ENCODE results near the gene GPER1. TPM values are rescaled to one million over a fixed set of nuclear protein-coding genes. Genes with fewer than 3 reads are reported as not detected.

The GPER1 gene
- polyA plus RNA-seq, 1 experiment, result 1.4 TPM

DNA sequence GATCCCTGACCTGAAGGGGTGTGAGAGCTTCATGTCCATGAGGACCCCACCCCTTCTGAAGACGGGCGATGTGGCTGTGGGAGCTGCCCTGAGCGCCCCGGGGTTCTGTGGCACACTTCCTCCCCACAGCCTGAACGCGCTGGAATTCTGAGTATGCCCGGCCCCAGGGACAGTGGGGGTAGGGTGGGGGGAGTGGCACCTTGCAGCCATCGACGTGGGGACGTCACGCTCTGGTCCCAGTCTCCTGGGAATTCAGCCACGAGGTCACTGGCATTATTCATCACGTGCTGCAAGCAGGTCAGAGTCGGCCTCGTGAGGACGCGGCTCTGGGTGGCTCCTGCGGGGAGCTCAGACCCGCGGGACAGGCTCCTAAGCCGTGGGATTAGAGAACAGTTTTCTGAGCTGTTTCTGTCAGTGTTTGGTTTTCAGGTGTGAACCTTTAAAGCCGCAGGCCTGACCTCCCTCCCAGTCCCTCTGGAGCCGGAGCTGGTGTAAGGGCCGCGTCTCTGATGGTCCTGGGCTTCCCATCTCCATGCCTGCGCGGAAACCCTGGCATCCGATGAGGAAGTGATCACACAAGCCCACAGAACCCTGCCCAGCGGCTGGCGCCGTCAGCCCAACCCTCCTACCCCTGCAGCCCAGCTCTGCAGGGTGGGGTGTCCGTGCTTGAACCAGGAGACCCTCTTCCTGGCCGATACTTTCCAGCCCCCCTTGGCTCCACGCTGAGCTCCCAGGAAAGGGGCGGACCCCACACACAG lies 27.4 kb upstream of the GPER1 start:
- no peak overlapping the region for H3K4me3 ChIP-seq (ENCODE audit: low read depth, low read length)
- H3K27ac ChIP-seq (ENCODE audit: low read depth, low read length), result no peak overlapping the region
- TF ChIP-seq, protein P1, sequence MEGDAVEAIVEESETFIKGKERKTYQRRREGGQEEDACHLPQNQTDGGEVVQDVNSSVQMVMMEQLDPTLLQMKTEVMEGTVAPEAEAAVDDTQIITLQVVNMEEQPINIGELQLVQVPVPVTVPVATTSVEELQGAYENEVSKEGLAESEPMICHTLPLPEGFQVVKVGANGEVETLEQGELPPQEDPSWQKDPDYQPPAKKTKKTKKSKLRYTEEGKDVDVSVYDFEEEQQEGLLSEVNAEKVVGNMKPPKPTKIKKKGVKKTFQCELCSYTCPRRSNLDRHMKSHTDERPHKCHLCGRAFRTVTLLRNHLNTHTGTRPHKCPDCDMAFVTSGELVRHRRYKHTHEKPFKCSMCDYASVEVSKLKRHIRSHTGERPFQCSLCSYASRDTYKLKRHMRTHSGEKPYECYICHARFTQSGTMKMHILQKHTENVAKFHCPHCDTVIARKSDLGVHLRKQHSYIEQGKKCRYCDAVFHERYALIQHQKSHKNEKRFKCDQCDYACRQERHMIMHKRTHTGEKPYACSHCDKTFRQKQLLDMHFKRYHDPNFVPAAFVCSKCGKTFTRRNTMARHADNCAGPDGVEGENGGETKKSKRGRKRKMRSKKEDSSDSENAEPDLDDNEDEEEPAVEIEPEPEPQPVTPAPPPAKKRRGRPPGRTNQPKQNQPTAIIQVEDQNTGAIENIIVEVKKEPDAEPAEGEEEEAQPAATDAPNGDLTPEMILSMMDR (IDR thresholded peaks at IDR 0.05; ENCODE audit: low read depth, low read length), result no peak
- DNase-seq (ENCODE audit: low read depth, low spot score), result no peak
- POLR2A ChIA-PET, result no interaction called here
- peaks cover 3% of the 10 kb centered on the region for H3K27me3 ChIP-seq (ENCODE audit: control insufficient read depth, insufficient read depth, low read length)
- peaks cover 3% of the 10 kb centered on the region; the same call in 1 of the 2 replicates for H3K9me3 ChIP-seq (ENCODE audit: control insufficient read depth, insufficient read depth, low read length)
- CTCF ChIA-PET, result interaction anchor here (5.4 kb wide), 1 partner anchor 67 kb away, joined by 35 read pairs; no protein-coding TSS in a partner anchor

DNA sequence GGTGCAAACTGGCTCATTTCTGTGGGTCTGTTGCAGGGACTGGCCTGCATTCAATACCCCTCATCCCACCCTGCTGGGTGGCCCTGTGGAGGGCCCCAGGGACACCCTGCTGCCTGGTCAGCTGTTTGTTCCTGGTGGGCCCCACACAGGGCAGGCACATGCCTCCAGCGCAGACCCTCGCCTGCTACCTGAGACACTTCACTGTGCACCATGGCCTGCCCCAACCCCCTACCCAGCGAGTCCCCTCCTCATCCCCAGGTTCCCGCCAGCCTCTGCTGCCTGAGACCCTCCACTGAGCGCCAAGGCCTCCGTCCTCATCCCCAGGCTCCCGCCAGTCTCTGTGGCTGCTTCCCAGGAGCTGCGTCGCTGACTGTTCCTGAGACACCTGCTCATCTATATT lies 26.7 kb upstream of the GPER1 start:
- no peak overlapping the region for H3K27ac ChIP-seq (ENCODE audit: low read depth, low read length)
- H3K4me3 ChIP-seq (ENCODE audit: low read depth, low read length), result no peak overlapping the region
- ChIA-PET CTCF (interaction anchor here (5.4 kb wide), 1 partner anchor 68 kb away, joined by 35 read pairs; no protein-coding TSS in a partner anchor), POLR2A (no interaction called here)
- peaks cover 3% of the 10 kb centered on the region; the same call in 1 of the 2 replicates for H3K9me3 ChIP-seq (ENCODE audit: control insufficient read depth, insufficient read depth, low read length)
- peaks cover 3% of the 10 kb centered on the region for H3K27me3 ChIP-seq (ENCODE audit: control insufficient read depth, insufficient read depth, low read length)
- no peak for DNase-seq (ENCODE audit: low read depth, low spot score)
- TF ChIP-seq, protein P1 (IDR thresholded peaks at IDR 0.05; ENCODE audit: low read depth, low read length), result no peak

DNA sequence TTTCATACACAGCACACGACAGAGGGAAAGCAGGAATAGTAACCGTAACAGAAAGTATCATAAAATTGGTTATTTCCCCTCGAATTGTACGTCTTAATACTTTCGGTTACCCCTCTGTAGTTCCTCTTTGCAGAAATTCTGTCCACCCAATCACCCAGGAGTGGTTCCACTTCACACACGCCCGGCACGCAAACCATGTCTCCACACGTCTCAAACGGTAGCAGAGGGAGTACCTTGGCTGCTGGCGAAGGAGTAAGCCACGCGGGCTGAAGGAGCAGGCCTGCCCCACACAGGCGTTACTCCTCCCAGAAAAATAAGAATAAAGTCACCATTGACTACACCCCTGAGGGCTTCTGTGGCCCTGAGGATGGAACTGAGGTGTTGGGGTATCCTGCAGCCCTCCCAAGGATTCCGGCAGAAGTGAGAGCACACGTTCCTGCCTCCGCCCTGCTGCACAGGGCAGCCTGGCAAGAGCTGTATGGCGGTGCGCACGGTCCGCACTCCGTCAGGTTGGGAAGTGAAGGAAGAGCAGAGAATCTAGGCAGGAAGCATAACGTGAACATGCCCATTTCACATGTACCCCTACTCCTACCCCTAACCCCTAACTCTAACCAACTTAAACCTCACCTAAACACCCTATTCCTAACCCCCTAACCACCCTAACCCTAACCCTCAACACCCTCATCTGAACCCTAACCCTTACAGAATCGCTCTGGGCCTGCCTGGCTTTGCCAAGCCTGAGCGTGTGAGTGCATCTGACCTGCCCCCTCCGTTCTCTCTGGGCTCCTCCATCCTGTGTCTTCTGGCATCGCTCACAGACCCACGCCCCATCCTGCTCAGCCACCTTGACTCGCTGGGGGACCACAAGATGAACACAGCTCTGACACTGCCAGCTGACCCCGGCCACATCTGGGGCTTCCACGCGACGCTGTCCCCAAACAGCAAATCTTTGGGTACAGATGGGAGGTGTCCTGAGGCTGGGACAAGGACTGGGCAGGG lies 25.3 kb upstream of the GPER1 start:
- CTCF ChIA-PET, result interaction anchor here (5.4 kb wide), 1 partner anchor 69 kb away, joined by 35 read pairs; no protein-coding TSS in a partner anchor
- POLR2A ChIA-PET, result no interaction called here
- Histone ChIP-seq H3K9me3 (ENCODE audit: control insufficient read depth, insufficient read depth, low read length) (peaks cover 3% of the 10 kb centered on the region; the same call in 1 of the 2 replicates), H3K27ac (ENCODE audit: low read depth, low read length) (no peak overlapping the region), H3K4me3 (ENCODE audit: low read depth, low read length) (no peak overlapping the region), H3K27me3 (ENCODE audit: control insufficient read depth, insufficient read depth, low read length) (peaks cover 3% of the 10 kb centered on the region)
- DNase-seq (ENCODE audit: low read depth, low spot score), result no peak
- TF ChIP-seq, protein P1 (IDR thresholded peaks at IDR 0.05; ENCODE audit: low read depth, low read length), result no peak

DNA sequence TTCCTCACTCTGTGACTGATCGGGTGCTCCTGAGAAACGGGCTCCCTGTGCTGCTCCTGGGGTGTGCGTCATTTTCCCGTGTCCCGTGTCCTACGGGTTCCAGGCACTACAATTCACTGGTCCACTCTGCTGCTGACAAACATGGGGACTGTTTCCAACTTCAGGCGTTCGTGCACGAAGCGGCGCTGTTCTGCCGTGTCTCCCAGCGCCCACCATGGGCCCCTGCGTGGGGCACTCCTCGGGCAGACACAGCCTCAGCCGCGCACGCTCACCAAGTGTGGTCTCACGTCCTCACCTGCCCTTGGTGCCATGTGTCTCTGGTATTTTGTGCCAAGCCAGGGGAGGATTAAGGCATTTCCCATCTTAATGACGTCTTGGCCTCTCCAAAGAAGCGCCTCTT lies 24.6 kb upstream of the GPER1 start:
- H3K27ac ChIP-seq (ENCODE audit: low read depth, low read length), result no peak overlapping the region
- no peak overlapping the region for H3K4me3 ChIP-seq (ENCODE audit: low read depth, low read length)
- CTCF ChIA-PET, result no interaction called here
- no peaks in the 10 kb centered on the region; the same call in 1 of the 2 replicates for H3K9me3 ChIP-seq (ENCODE audit: control insufficient read depth, insufficient read depth, low read length)
- POLR2A ChIA-PET, result no interaction called here
- DNase-seq (ENCODE audit: low read depth, low spot score), result no peak
- TF ChIP-seq, protein P1 (IDR thresholded peaks at IDR 0.05; ENCODE audit: low read depth, low read length), result no peak
- H3K27me3 ChIP-seq (ENCODE audit: control insufficient read depth, insufficient read depth, low read length), result peaks cover 3% of the 10 kb centered on the region

Data from AG04450 (cell line).